Stimulated activated CD4-positive, alpha-beta T cell treated with anti-CD3 and anti-CD28 coated beads, Interleukin-2, amount 100 ng/mL, for 48 hours (primary cell): ENCODE results near the gene IKZF5.

Experiments
- DNase-seq, 2 donors: peaks; one replicate each; pipeline ENCODE4 v3.0.0-alpha.2; 2020

The IKZF5 gene

GRCh38 chr10:123008355-123009104, at the start of gene IKZF5, which contains the start of gene ACADSB:
Gene IKZF5, minus strand, starts transcription at chr10:123008795. Its CDS starts 10,170 bp downstream, at chr10:122998625.
Gene ACADSB, plus strand, starts transcription at chr10:123009006. Its CDS starts 24 bp downstream, at chr10:123009030.
- DNase-seq, result peak; percentile 86 to 91

DNA sequence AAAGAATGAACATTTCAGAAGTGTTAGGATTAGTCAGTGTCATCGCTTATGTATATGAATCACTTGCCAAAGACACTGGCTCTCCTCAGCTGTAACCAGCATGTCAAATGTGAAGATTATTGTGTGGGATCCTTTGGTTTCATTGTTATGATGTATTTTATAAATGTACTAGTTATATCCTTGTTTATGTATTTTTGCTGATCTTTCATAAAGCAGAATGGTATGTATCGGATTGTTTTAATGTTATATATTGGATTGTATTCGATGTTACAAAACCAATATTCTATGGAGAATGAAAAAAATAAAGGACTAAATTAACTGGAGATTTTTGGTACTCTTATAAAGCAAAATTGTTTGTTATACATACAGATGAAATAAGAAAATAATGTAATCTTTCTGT, 49.4 kb upstream of the IKZF5 start:
- DNase-seq, result no peak

- DNase-seq, result no peak
These were observed 37.6 kb upstream of the IKZF5 start for GRCh38 chr10:123045961-123046731.

DNA sequence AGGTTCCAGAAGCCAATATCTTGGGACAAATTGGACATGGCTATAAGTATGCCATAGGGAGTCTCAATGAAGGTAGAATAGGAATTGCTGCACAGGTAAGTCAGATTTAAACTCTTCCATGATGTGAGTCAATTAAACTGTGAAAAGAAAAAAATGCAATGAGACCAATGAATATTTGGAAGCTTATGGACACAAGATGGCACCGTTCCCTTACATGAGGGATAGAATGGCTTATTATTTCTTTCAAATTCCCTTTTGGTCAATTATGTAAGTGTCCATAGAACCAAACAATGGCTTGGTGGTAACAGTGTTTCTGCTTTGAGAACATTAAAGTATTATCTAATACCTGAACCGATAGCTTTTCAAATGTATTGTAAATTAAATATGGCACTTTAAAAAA, 35.8 kb upstream of the IKZF5 start:
- DNase-seq, result no peak

GRCh38 chr10:123043409-123043925, 34.9 kb upstream of the IKZF5 start:
- DNase-seq, result peak; percentile 3

DNA sequence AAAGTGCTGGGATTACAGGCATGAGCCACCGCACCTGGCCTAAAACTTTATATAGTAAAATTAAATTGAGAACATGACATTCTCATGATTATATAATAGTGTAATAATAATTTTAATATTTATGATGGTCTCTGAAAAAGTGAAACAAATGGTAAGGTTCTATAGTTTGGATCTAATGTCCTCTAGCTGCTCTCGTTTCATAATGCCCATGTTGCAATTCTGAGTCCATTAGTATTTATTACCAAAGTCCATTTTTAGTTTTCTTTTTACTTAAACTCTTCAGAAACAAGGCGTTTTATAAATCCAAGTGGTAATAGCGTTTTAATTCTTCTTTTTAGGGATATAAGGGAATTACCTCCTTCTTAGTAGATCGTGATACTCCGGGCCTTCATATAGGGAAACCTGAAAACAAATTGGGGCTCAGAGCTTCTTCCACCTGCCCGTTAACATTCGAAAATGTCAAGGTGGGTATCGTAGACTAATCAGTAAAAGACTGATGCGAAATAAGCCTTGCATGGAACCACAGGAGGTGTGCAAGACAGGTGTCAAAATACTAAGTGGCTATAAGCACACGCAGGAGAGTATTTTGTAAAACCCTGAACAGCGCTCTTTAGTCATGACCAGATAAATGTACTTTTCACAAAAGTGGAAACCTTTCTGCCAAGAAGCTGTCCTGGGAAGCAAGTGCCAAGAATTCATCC, 34.3 kb upstream of the IKZF5 start:
- no peak for DNase-seq

- DNase-seq, result no peak
These were observed 31.0 kb upstream of the IKZF5 start for GRCh38 chr10:123039632-123039930.

- no peak for DNase-seq
These were observed 30.4 kb upstream of the IKZF5 start for GRCh38 chr10:123038782-123039631.

GRCh38 chr10:123035467-123036086, 27.0 kb upstream of the IKZF5 start:
- DNase-seq, result no peak

DNA sequence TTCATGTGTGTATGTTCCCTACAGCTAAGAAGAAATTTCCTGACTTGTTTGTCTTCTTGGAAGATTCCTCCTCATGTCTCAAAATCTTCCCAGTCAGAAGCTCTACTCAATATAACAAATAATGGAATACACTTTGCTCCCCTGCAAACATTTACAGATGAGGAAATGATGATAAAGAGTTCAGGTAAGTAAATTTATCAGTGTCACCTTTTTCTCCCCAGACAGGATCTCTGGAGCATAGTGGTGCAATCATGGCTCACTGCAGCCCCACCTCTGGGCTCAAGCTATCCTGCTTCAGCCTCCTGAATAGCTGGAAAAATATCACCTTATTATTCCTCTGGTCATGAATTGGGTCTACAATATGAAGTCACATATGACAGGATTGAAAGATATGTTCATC, 25.7 kb upstream of the IKZF5 start:
- no peak for DNase-seq

DNA sequence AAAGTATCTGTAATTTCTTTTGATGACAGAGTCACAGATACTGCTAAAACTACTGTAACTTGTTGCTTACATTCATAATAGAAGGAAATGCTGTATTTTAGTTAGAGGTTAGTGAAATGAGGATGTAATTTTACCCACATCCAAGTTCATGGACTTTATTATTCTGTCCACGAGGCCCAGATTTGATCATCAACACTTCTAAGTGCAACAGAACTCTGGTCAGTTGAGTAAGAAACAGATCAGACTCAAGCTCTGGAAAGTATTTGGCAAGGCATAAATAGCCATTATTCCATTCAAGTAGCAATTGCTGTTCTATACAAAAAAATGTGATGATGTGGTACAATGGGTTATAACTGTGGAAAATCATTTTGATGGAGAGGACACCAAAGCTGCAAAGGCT, 22.5 kb upstream of the IKZF5 start:
- DNase-seq, result no peak

DNA sequence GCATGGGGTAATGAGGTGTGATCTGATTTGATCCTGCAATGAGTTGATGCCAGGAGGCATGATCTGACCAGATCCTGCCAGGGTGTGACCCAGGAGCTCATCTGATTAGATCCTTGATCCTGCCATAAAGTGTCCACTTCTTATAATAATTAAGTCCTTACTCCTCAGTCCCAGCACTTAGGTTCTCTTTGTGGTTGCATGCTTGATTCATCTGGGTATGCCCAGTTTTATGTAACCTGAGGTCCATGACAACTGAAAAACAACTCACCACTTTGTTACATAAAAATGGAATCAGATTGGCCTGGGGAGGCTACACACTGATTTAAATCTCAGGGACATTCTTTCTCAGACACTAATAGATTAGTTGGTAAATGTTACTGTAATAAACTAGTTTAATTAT, 19.3 kb upstream of the IKZF5 start:
- DNase-seq, result no peak

- no peak for DNase-seq
These were observed 17.7 kb upstream of the IKZF5 start for GRCh38 chr10:123026302-123026701.

- DNase-seq, result no peak
These were observed 15.9 kb upstream of the IKZF5 start for GRCh38 chr10:123024540-123024939.

DNA sequence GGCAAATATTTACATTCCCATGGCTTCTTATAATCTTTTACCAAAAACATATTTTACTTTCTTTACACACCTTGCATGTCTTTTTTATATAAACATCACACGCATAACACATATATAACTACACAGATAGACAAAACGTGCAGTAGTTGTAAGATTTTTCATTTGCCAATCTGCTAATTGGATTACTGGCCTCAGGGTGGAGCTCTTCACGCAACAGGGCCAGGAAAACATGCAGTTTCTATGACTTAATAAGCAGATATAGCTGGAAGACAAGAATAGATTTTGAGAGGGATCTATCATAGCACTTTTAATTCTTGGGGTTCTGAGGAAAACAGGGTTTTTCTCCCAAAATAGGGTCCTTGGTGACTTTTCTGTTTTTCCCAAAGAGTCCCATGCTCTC, 12.9 kb upstream of the IKZF5 start:
- DNase-seq, result no peak

DNA sequence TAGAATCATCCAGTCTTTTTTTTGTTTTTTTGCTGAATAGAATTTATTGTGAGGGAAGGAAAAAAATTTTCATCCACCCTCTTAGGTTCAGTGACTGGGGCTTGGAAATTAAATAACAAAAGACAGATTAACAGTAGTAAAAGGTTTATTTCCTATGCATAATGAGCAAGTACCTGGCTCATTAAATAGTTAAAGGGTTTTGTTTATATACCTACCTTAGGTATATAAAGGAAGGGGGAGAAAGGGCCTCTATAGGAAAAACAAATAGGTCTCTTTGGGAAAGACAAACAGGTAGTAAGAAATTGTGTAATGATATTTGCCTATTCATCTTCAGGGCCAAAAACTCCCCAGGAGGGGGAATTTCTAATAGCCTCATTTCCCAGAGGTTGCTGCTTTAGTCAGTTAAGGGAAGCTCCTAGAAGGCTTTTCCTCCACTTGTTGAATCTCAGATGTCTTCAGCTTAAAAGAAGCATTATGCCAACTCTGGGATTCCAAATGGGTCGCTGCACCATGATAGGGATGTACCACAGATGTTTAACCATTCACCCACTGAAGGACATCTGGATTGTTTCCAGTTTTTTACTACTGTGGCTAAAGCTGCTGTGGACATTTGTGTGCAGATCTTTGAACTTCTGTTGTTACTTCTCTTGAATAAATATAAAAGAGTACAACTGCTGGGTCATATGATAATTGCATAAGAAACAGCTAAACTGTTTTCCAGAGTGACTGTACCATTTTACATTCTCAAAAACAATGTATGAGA, 11.5 kb upstream of the IKZF5 start:
- no peak for DNase-seq

GRCh38 chr10:123019264-123019663, 10.7 kb upstream of the IKZF5 start:
- no peak for DNase-seq

- DNase-seq, result no peak
These were observed 9.9 kb upstream of the IKZF5 start for GRCh38 chr10:123018531-123018930.

- no peak for DNase-seq
These were observed 9.0 kb upstream of the IKZF5 start for GRCh38 chr10:123017421-123018165.

- no peak for DNase-seq
These were observed 7.6 kb upstream of the IKZF5 start for GRCh38 chr10:123016228-123016627.

DNA sequence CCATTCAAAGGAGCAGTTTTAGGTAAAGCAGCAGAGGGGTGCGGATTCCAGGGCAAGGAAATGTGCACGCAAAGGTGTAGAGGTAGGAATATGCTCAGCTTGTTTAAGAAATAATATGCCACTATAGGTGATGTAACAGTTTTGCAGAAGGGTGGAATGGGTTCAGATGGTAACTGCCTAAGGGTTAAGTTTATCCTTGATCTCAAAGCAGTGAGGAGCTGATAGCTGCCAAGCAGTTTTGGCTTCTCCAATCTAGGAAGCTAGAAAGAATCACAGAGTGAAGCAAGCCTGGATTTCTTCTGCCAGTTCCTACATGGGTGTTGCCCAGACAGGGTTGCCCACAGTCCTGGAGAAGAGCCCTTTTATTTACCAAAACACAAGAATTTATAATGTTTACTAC, 6.2 kb upstream of the IKZF5 start:
- no peak for DNase-seq
